ENCODE results near the gene INPP5J. TPM values are rescaled to one million over a fixed set of nuclear protein-coding genes. Genes with fewer than 3 reads are reported as not detected.
A peak's percentile ranks its signal among the peaks of the same experiment; 100 is the strongest.

INPP5J gene
- total and polyA plus RNA-seq, 2 of the 13 experiments (the other 11 are each of a cell fraction or from before 2014, with no cell fraction given): 0.24 to 1.1 TPM

DNA sequence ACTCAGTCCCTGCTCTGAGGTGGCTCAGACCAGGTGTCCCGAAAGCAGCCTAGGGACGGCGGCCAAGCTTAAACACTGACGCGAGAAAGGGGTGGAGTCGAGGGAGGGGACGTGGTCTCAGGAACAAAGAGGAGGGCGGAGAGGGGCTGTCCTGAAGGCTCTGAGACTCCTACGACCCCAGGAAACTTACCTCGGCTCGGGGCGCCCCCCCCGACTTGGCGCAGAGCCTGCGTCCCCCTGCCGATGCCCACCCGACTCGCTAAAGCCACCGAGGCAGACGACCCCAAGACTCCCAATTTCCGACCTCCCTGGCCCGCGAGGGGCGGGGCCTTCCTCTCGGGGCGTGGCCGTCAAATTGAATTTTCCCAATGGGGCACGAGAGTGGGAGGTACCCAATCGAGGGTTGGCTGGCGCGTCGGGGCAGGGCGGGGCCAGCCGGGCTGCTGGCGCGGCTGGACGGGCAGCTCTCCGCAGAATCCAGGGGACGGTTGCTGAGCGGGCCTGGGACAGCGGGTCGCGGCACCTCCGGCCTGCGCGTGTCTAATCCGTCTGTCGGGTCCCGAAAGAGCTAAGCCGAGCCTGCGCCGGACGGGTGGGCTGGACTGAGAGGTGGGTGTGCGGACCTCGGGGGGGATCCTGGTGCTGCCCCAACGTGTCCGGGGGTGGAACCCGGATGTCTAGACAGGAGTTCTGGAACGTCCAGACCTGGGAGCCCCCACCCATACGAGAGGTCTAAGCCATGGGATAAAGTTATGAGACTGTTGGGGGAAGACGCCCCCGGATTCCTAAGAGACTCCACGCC, 41.7 kb upstream of the INPP5J start, which contains the start of gene SMTN (continued):
- 0 out of 2 replicates have a peak, but pooled peaks have one; percentile 10 for TF ChIP-seq ETV5 (CRISPR knock-in tag; IDR thresholded peaks at IDR 0.05; ENCODE audit: borderline replicate concordance)
- TF ChIP-seq HNF1B (CRISPR knock-in tag; IDR thresholded peaks at IDR 0.05): peak; percentile 66; the same call in 1 of the 2 replicates
- no peak for TF ChIP-seq SMAD9 (CRISPR knock-in tag; IDR thresholded peaks at IDR 0.05)
- TF ChIP-seq PAF1 (CRISPR knock-in tag; IDR thresholded peaks at IDR 0.05): no peak
- no peak for TF ChIP-seq HMG20B (CRISPR knock-in tag; conservative IDR thresholded peaks at IDR 0.05)
- no peak for TF ChIP-seq NR0B2 (CRISPR knock-in tag; IDR thresholded peaks at IDR 0.05)
- TF ChIP-seq ASH2L (IDR thresholded peaks at IDR 0.05; ENCODE audit: insufficient read length, low read depth, low read length): peak; percentile 26
- no peak for TF ChIP-seq ZNF326 (CRISPR knock-in tag; IDR thresholded peaks at IDR 0.05; ENCODE audit: borderline replicate concordance)
- TF ChIP-seq ZNF138 (CRISPR knock-in tag; IDR thresholded peaks at IDR 0.05; ENCODE audit: low read depth): 0 out of 2 replicates have a peak, but pooled peaks have one; percentile 38
- peak; percentile 68 for TF ChIP-seq HNRNPLL (IDR thresholded peaks at IDR 0.05; ENCODE audit: low read depth, low read length, poor library complexity, severe bottlenecking)
- TF ChIP-seq ZNF337 (CRISPR knock-in tag; IDR thresholded peaks at IDR 0.05; ENCODE audit: borderline replicate concordance, low read depth): 0 out of 2 replicates have a peak, but pooled peaks have one; percentile 38
- TF ChIP-seq ZNF281 (CRISPR knock-in tag; IDR thresholded peaks at IDR 0.05; ENCODE audit: borderline replicate concordance): no peak
- peak; percentile 74; the same call in 1 of the 2 replicates for TF ChIP-seq ZNF619 (CRISPR knock-in tag; IDR thresholded peaks at IDR 0.05)
- TF ChIP-seq CHD2 (IDR thresholded peaks at IDR 0.05; ENCODE audit: low read depth, low read length): no peak
- TF ChIP-seq MLLT10 (CRISPR knock-in tag; IDR thresholded peaks at IDR 0.05): no peak
- TF ChIP-seq, protein P1, sequence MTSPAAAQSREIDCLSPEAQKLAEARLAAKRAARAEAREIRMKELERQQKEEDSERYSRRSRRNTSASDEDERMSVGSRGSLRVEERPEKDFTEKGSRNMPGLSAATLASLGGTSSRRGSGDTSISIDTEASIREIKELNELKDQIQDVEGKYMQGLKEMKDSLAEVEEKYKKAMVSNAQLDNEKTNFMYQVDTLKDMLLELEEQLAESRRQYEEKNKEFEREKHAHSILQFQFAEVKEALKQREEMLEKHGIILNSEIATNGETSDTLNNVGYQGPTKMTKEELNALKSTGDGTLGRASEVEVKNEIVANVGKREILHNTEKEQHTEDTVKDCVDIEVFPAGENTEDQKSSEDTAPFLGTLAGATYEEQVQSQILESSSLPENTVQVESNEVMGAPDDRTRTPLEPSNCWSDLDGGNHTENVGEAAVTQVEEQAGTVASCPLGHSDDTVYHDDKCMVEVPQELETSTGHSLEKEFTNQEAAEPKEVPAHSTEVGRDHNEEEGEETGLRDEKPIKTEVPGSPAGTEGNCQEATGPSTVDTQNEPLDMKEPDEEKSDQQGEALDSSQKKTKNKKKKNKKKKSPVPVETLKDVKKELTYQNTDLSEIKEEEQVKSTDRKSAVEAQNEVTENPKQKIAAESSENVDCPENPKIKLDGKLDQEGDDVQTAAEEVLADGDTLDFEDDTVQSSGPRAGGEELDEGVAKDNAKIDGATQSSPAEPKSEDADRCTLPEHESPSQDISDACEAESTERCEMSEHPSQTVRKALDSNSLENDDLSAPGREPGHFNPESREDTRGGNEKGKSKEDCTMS (CRISPR knock-in tag; conservative IDR thresholded peaks at IDR 0.05): no peak
